Liver (tissue), 3 donors: ENCODE measurements around the gene DHRS1.

Source experiments
- GABPA ChIP-seq, 2 donors: IDR thresholded peaks in 1 of 2; conservative IDR thresholded peaks in 1 of 2; 2 replicates each; pipeline ENCODE4 v1.6.1; 2016; ENCODE audit warnings: antibody characterized with exemption in 2 of 2, mild to moderate bottlenecking in 1 of 2, moderate library complexity in 1 of 2
- JUND ChIP-seq, 2 donors: IDR thresholded peaks; 2 replicates each; pipeline ENCODE4 v1.6.1; 2016; ENCODE audit warnings: antibody characterized with exemption in 2 of 2
- MAX ChIP-seq: IDR thresholded peaks from 2 replicates; pipeline ENCODE4 v1.6.1; 2016; ENCODE audit warnings: antibody characterized with exemption
- RAD21 ChIP-seq, 2 donors: IDR thresholded peaks; 2 replicates each; pipeline ENCODE4 v1.6.1; 2016; ENCODE audit warnings: antibody characterized with exemption in 2 of 2, mild to moderate bottlenecking in 2 of 2
- TAF1 ChIP-seq: conservative IDR thresholded peaks from 2 replicates; pipeline ENCODE4 v1.6.1; 2016; ENCODE audit warnings: antibody characterized with exemption, mild to moderate bottlenecking
- TF ChIP-seq, protein P1 (sequence below): fragments of 150-350 bp; IDR thresholded peaks from 2 replicates; pipeline ENCODE4 v1.5.1; 2017; ENCODE audit warnings: improper control_type of control experiment, low read depth, low read length; ENCODE audit not compliant: missing input control
- TF ChIP-seq, protein P2 (sequence below): IDR thresholded peaks from 2 replicates; pipeline ENCODE4 v1.6.1; 2016; ENCODE audit warnings: antibody characterized with exemption, mild to moderate bottlenecking
- TF ChIP-seq, protein P3 (sequence below): IDR thresholded peaks from 2 replicates; pipeline ENCODE4 v1.6.1; 2016; ENCODE audit warnings: antibody characterized with exemption
- donor health status: healthy.
- donor health status: healthy.

GRCh38 chr14:24337144-24337823, 37.7 kb upstream of the DHRS1 start:
- no peak for TF ChIP-seq JUND (IDR thresholded peaks at IDR 0.05)
- no peak for TF ChIP-seq GABPA (IDR thresholded peaks at IDR 0.05 in 1 of 2, conservative IDR thresholded peaks at IDR 0.05 in 1 of 2)
- TF ChIP-seq, protein P1, sequence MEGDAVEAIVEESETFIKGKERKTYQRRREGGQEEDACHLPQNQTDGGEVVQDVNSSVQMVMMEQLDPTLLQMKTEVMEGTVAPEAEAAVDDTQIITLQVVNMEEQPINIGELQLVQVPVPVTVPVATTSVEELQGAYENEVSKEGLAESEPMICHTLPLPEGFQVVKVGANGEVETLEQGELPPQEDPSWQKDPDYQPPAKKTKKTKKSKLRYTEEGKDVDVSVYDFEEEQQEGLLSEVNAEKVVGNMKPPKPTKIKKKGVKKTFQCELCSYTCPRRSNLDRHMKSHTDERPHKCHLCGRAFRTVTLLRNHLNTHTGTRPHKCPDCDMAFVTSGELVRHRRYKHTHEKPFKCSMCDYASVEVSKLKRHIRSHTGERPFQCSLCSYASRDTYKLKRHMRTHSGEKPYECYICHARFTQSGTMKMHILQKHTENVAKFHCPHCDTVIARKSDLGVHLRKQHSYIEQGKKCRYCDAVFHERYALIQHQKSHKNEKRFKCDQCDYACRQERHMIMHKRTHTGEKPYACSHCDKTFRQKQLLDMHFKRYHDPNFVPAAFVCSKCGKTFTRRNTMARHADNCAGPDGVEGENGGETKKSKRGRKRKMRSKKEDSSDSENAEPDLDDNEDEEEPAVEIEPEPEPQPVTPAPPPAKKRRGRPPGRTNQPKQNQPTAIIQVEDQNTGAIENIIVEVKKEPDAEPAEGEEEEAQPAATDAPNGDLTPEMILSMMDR: no peak
- TF ChIP-seq RAD21 (IDR thresholded peaks at IDR 0.05): no peak
- TF ChIP-seq TAF1: no peak
- TF ChIP-seq, protein P2, sequence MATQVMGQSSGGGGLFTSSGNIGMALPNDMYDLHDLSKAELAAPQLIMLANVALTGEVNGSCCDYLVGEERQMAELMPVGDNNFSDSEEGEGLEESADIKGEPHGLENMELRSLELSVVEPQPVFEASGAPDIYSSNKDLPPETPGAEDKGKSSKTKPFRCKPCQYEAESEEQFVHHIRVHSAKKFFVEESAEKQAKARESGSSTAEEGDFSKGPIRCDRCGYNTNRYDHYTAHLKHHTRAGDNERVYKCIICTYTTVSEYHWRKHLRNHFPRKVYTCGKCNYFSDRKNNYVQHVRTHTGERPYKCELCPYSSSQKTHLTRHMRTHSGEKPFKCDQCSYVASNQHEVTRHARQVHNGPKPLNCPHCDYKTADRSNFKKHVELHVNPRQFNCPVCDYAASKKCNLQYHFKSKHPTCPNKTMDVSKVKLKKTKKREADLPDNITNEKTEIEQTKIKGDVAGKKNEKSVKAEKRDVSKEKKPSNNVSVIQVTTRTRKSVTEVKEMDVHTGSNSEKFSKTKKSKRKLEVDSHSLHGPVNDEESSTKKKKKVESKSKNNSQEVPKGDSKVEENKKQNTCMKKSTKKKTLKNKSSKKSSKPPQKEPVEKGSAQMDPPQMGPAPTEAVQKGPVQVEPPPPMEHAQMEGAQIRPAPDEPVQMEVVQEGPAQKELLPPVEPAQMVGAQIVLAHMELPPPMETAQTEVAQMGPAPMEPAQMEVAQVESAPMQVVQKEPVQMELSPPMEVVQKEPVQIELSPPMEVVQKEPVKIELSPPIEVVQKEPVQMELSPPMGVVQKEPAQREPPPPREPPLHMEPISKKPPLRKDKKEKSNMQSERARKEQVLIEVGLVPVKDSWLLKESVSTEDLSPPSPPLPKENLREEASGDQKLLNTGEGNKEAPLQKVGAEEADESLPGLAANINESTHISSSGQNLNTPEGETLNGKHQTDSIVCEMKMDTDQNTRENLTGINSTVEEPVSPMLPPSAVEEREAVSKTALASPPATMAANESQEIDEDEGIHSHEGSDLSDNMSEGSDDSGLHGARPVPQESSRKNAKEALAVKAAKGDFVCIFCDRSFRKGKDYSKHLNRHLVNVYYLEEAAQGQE: no peak
- TF ChIP-seq, protein P3, sequence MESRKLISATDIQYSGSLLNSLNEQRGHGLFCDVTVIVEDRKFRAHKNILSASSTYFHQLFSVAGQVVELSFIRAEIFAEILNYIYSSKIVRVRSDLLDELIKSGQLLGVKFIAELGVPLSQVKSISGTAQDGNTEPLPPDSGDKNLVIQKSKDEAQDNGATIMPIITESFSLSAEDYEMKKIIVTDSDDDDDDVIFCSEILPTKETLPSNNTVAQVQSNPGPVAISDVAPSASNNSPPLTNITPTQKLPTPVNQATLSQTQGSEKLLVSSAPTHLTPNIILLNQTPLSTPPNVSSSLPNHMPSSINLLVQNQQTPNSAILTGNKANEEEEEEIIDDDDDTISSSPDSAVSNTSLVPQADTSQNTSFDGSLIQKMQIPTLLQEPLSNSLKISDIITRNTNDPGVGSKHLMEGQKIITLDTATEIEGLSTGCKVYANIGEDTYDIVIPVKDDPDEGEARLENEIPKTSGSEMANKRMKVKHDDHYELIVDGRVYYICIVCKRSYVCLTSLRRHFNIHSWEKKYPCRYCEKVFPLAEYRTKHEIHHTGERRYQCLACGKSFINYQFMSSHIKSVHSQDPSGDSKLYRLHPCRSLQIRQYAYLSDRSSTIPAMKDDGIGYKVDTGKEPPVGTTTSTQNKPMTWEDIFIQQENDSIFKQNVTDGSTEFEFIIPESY: no peak
- TF ChIP-seq MAX: no peak
